B cell (primary cell): Measurements from ENCODE around the gene GNGT2. TPM values are rescaled to one million over a fixed set of nuclear protein-coding genes. Genes with fewer than 3 reads are reported as not detected.
"Not testable (repeated sequence)": the region's sequence is repeated elsewhere in the genome, so short reads cannot be mapped to it uniquely, and the experiment has no call there.

Experiments used
- ATAC-seq: fragments of 200-7000 bp; cut with Tn5 transposase; one replicate; pipeline ENCODE4 v1.10.0; 2021; ENCODE audit warnings: low read depth, mild to moderate bottlenecking, moderate number of reproducible peaks, moderate library complexity
- CTCF ChIA-PET: fragments of 350-600 bp; sonication (Branson Sonifier 250); formaldehyde crosslinking; loops from one replicate; lab custom pipeline; 2021; ENCODE audit warnings: antibody characterized with exemption, inconsistent platforms; lab: Charles Lee
- POLR2A ChIA-PET: fragments of 350-600 bp; sonication (Branson Sonifier 250); formaldehyde crosslinking; loops from one replicate; lab custom pipeline; 2021; ENCODE audit warnings: antibody characterized with exemption; lab: Charles Lee
- DNase-seq: peaks from one replicate; pipeline ENCODE4 v3.0.0; 2013
- H2AFZ ChIP-seq: 2 replicates; pipeline ENCODE4 v1.6.1; 2012; ENCODE audit warnings: mild to moderate bottlenecking, low read depth, low read length; ENCODE audit not compliant: insufficient read depth, poor library complexity, severe bottlenecking
- H3K27ac ChIP-seq, 2 donors: 1 replicate in 1 of 2; 2 replicates in 1 of 2; pipeline ENCODE4 v1.5.1; 2012 to 2013; ENCODE audit warnings: low read length in 2 of 2, mild to moderate bottlenecking in 2 of 2, moderate library complexity in 1 of 2
- H3K27me3 ChIP-seq, 4 experiments: fragments of 200-600 bp in 1 of 4; sonication (generic) in 1 of 4; replicated peaks in 1 of 4; 1 replicate in 2 of 4; 2 replicates in 2 of 4; pipeline versions ENCODE4 v1.6.1 to v1.7.0; 2013 to 2016; ENCODE audit warnings: low read length in 3 of 4, mild to moderate bottlenecking in 2 of 4, mixed read lengths in 1 of 4, moderate library complexity in 1 of 4; ENCODE audit not compliant: insufficient read depth in 4 of 4, control insufficient read depth in 3 of 4; ENCODE audit errors: control extremely low read depth in 1 of 4
- H3K36me3 ChIP-seq, 2 experiments: replicated peaks in 1 of 2; 1 replicate in 1 of 2; 2 replicates in 1 of 2; pipeline versions ENCODE4 v1.6.1 to v1.7.1; 2013; ENCODE audit warnings: low read length in 1 of 2; ENCODE audit not compliant: insufficient read depth in 2 of 2, control insufficient read depth in 1 of 2; ENCODE audit errors: control extremely low read depth in 1 of 2, extremely low read depth in 1 of 2
- H3K4me1 ChIP-seq, 2 donors: fragments of 200-600 bp in 1 of 2; sonication (generic) in 1 of 2; 1 replicate in 1 of 2; 2 replicates in 1 of 2; pipeline versions ENCODE4 v1.5.1 to v1.6.1; 2013 to 2017; ENCODE audit warnings: low read length in 2 of 2; ENCODE audit not compliant: control insufficient read depth in 2 of 2, insufficient read depth in 2 of 2
- H3K4me2 ChIP-seq: replicated peaks from 2 replicates; pipeline ENCODE3; 2012; ENCODE audit warnings: mild to moderate bottlenecking, low read depth, low read length; ENCODE audit not compliant: poor library complexity, severe bottlenecking
- H3K4me3 ChIP-seq, 5 experiments: fragments of 200-600 bp in 1 of 5; sonication (generic) in 1 of 5; 1 replicate in 3 of 5; 2 replicates in 2 of 5; pipeline versions ENCODE4 v1.5.1 to v1.7.0; 2011 to 2016; ENCODE audit warnings: low read length in 4 of 5, mild to moderate bottlenecking in 4 of 5, low read depth in 2 of 5, control low read depth in 1 of 5, moderate library complexity in 1 of 5; ENCODE audit not compliant: insufficient read depth in 1 of 5; ENCODE audit errors: control extremely low read depth in 1 of 5, extremely low read depth in 1 of 5
- H3K79me2 ChIP-seq: fragments of 200-600 bp; sonication (generic); one replicate; pipeline ENCODE4 v1.6.0; 2016; ENCODE audit warnings: low read length; ENCODE audit not compliant: control insufficient read depth, insufficient read depth
- H3K9ac ChIP-seq: fragments of 200-600 bp; sonication (generic); 2 replicates; pipeline ENCODE4 v1.6.1; 2017; ENCODE audit warnings: mild to moderate bottlenecking, low read length, moderate library complexity
- H3K9me3 ChIP-seq, 3 donors: one replicate each; pipeline versions ENCODE4 v1.6.1 to v1.7.1; 2013; ENCODE audit warnings: low read length in 2 of 3; ENCODE audit not compliant: control insufficient read depth in 2 of 3, insufficient read depth in 1 of 3; ENCODE audit errors: control extremely low read depth in 1 of 3
- H4K20me1 ChIP-seq: 2 replicates; pipeline ENCODE4 v1.6.0; 2012; ENCODE audit warnings: mild to moderate bottlenecking, low read length; ENCODE audit not compliant: insufficient read depth, control insufficient read depth, poor library complexity, severe bottlenecking
- H3K27ac Mint-ChIP-seq: one replicate; pipeline ENCODE4 v1.8.0; 2021; ENCODE audit warnings: mixed read lengths
- H3K27me3 Mint-ChIP-seq: one replicate; pipeline ENCODE4 v1.8.0; 2021; ENCODE audit warnings: mixed read lengths
- H3K4me1 Mint-ChIP-seq: one replicate; pipeline ENCODE4 v1.8.0; 2021; ENCODE audit warnings: mixed read lengths
- H3K4me3 Mint-ChIP-seq: one replicate; pipeline ENCODE4 v1.8.0; 2021; ENCODE audit warnings: mixed read lengths
- H3K9me3 Mint-ChIP-seq: one replicate; pipeline ENCODE4 v1.8.0; 2022; ENCODE audit warnings: mixed read lengths; ENCODE audit not compliant: insufficient read depth
- CTCF ChIP-seq: fragments of 200-600 bp; IDR thresholded peaks from one replicate; pipeline ENCODE4 v1.8.0; 2022; ENCODE audit warnings: antibody characterized with exemption, mild to moderate bottlenecking
- EZH2 ChIP-seq: IDR thresholded peaks from 2 replicates; pipeline ENCODE4 v1.6.1; 2012; ENCODE audit warnings: borderline replicate concordance, low read depth, mild to moderate bottlenecking, moderate library complexity, low read length; ENCODE audit not compliant: insufficient read depth, poor library complexity, severe bottlenecking
- WGBS: methylation state at CpG from one replicate; pipeline ENCODE4 v1.1.5; 2013; ENCODE audit warnings: missing lambda C conversion rate; ENCODE audit not compliant: insufficient coverage; 5-methylcytosine and 5-hydroxymethylcytosine counted together
- intact Hi-C: fragments of 100-400 bp; cut with micrococcal nuclease; formaldehyde crosslinking; loops from one replicate; pipeline ENCODE4 v1.10.0; 2022
- polyA plus RNA-seq: library from polyadenylated mRNA; depleted of rRNA; stranded (reverse); fragments of >200 nt; gene quantifications from 2 replicates; pipeline ENCODE4 v1.2.3, GENCODE V29; 2012
- total RNA-seq, 2 donors: library from RNA; stranded (reverse); fragments of 120-200 nt in 1 of 2; gene quantifications; 1 replicate in 1 of 2; 2 replicates in 1 of 2; pipeline versions ENCODE4 v1.2.3 to v1.2.4, GENCODE V29; 2013 to 2022

Gene GNGT2
- total and polyA plus RNA-seq, 2 donors (not counting 1 experiment from before 2014, with no cell fraction given), result 5.1 to 11.1 TPM

GRCh38 chr17:49187301-49187700, 23.1 kb downstream of the GNGT2 start:
- Mint-ChIP-seq H3K4me1 (peaks cover 9% of the 10 kb centered on the region), H3K27me3 (no peaks in the 10 kb centered on the region), H3K27ac (no peak overlapping the region), H3K4me3 (no peak overlapping the region), H3K9me3 (peaks cover 3% of the 10 kb centered on the region)
- H3K36me3 ChIP-seq, result no peaks in the 10 kb centered on the region
- no peak for TF ChIP-seq EZH2
- TF ChIP-seq CTCF, result no peak
- H3K79me2 ChIP-seq, result no peaks in the 10 kb centered on the region
- H3K4me3 ChIP-seq, result no peak overlapping the region
- CTCF ChIA-PET, result interaction anchor here (0.6 to 10.8 kb wide), 3 partner anchors 28 to 41 kb away, joined by 4 to 332 read pairs (median 5); partner anchors contain the start of gene PHOSPHO1
- intact Hi-C loops, result no loop called here
- H4K20me1 ChIP-seq, result no peaks in the 10 kb centered on the region
- no peak overlapping the region for H3K4me2 ChIP-seq
- H3K27ac ChIP-seq, result no peak overlapping the region
- no peak for ATAC-seq
- peaks cover 0 to 7% of the 10 kb centered on the region in 2 donors for H3K4me1 ChIP-seq
- POLR2A ChIA-PET, result no interaction called here
- no peak overlapping the region for H3K9ac ChIP-seq
- H3K9me3 ChIP-seq, result peaks cover 0 to 25% (median 8%) of the 10 kb centered on the region in 3 donors
- H3K27me3 ChIP-seq, result no peaks in the 10 kb centered on the region
- DNase-seq, result no peak
- WGBS, result 100% methylated on average over 1 of the region's 3 CpGs
- no peak overlapping the region for H2AFZ ChIP-seq

- H3K4me3 Mint-ChIP-seq, intact Hi-C loops: not testable (repeated sequence)
Measured at GRCh38 chr17:49185381-49185780, 25.0 kb downstream of the GNGT2 start.

GRCh38 chr17:49184522-49184921, 25.9 kb downstream of the GNGT2 start:
- DNase-seq, H3K9me3 Mint-ChIP-seq: not testable (repeated sequence)

More at GRCh38 chr17:49185381-49185780, 25.0 kb downstream of the GNGT2 start:
- H3K27me3 Mint-ChIP-seq, H3K9ac ChIP-seq, H3K27ac Mint-ChIP-seq, POLR2A ChIA-PET, DNase-seq, H3K9me3 Mint-ChIP-seq, ATAC-seq, H4K20me1 ChIP-seq, H3K4me1 ChIP-seq, H3K4me2 ChIP-seq, H3K4me3 ChIP-seq, H3K27ac ChIP-seq, H3K36me3 ChIP-seq, H3K27me3 ChIP-seq, H3K4me1 Mint-ChIP-seq, H2AFZ ChIP-seq, H3K79me2 ChIP-seq: not testable (repeated sequence)
- peaks cover 0 to 25% (median 8%) of the 10 kb centered on the region in 3 donors for H3K9me3 ChIP-seq
- no CpG with 5 or more reads among the region's 1 CpG for WGBS
- CTCF ChIA-PET, result interaction anchor here (10.8 kb wide), 1 partner anchor 43 kb away, joined by 332 read pairs; the partner anchor contains the start of gene PHOSPHO1

More at GRCh38 chr17:49184522-49184921, 25.9 kb downstream of the GNGT2 start:
- H3K4me3 Mint-ChIP-seq, POLR2A ChIA-PET, H3K36me3 ChIP-seq, H4K20me1 ChIP-seq, H2AFZ ChIP-seq, intact Hi-C loops, H3K4me1 ChIP-seq, ATAC-seq, H3K27me3 ChIP-seq, H3K27ac ChIP-seq, H3K4me3 ChIP-seq, H3K4me2 ChIP-seq, H3K9ac ChIP-seq, H3K79me2 ChIP-seq, H3K4me1 Mint-ChIP-seq, H3K27ac Mint-ChIP-seq, H3K27me3 Mint-ChIP-seq: not testable (repeated sequence)
- CTCF ChIA-PET, result interaction anchor here (10.8 kb wide), 1 partner anchor 44 kb away, joined by 332 read pairs; the partner anchor contains the start of gene PHOSPHO1
- H3K9me3 ChIP-seq, result peaks cover 0 to 25% (median 8%) of the 10 kb centered on the region in 3 donors
